COR-L47 (cell line): Measurements from ENCODE around the gene LRIF1.
"Not testable (repeated sequence)": the region's sequence is repeated elsewhere in the genome, so short reads cannot be mapped to it uniquely, and the experiment has no call there.

Source experiments
- DNase-seq: peaks from one replicate; lab custom pipeline; 2025; lab: John Stamatoyannopoulos, UW

Gene LRIF1

GRCh38 chr1:110963691-110964454, at the start of gene LRIF1:
LRIF1 (minus strand) TSS chr1:110963922; CDS start chr1:110963688, 234 bp downstream.
- peak; percentile 97 for DNase-seq

- no peak for DNase-seq
Measured at GRCh38 chr1:111008031-111008430, 44.3 kb upstream of the LRIF1 start.

GRCh38 chr1:111006556-111006955, 42.8 kb upstream of the LRIF1 start:
- DNase-seq = no peak

GRCh38 chr1:110999607-111000006, 35.9 kb upstream of the LRIF1 start:
- DNase-seq = not testable (repeated sequence)

GRCh38 chr1:110992329-110992728, 28.6 kb upstream of the LRIF1 start:
- DNase-seq = not testable (repeated sequence)

GRCh38 chr1:110991295-110991694, 27.6 kb upstream of the LRIF1 start:
- not testable (repeated sequence) for DNase-seq

- no peak for DNase-seq
Measured at GRCh38 chr1:110990541-110990940, 26.8 kb upstream of the LRIF1 start.

- DNase-seq = no peak
Measured at GRCh38 chr1:110986407-110986891, 22.7 kb upstream of the LRIF1 start.

- no peak for DNase-seq
Measured at GRCh38 chr1:110982320-110982719, 18.6 kb upstream of the LRIF1 start.

GRCh38 chr1:110979154-110979553, 15.4 kb upstream of the LRIF1 start:
- no peak for DNase-seq

- DNase-seq = no peak
Measured at GRCh38 chr1:110976089-110976488, 12.4 kb upstream of the LRIF1 start.

GRCh38 chr1:110975265-110975664, 11.5 kb upstream of the LRIF1 start:
- DNase-seq = no peak

GRCh38 chr1:110967256-110967655, 3.5 kb upstream of the LRIF1 start:
- DNase-seq = no peak

GRCh38 chr1:110964455-110964903, 757 bp upstream of the LRIF1 start:
- DNase-seq = no peak

- peak; percentile 69 for DNase-seq
Measured at GRCh38 chr1:110962892-110963690, 631 bp downstream of the LRIF1 start.

- DNase-seq = no peak
Measured at GRCh38 chr1:110961902-110962301, 1.8 kb downstream of the LRIF1 start.

- no peak for DNase-seq
Measured at GRCh38 chr1:110960777-110961420, 2.8 kb downstream of the LRIF1 start.

- DNase-seq = no peak
Measured at GRCh38 chr1:110957798-110958197, 5.9 kb downstream of the LRIF1 start.

- DNase-seq = no peak
Measured at GRCh38 chr1:110956586-110956985, 7.1 kb downstream of the LRIF1 start.

GRCh38 chr1:110953031-110953430, 10.7 kb downstream of the LRIF1 start:
- no peak for DNase-seq

GRCh38 chr1:110952031-110952430, 11.7 kb downstream of the LRIF1 start:
- DNase-seq = no peak

GRCh38 chr1:110951161-110951560, 12.6 kb downstream of the LRIF1 start:
- no peak for DNase-seq
